BE2C (cell line): ENCODE measurements around the gene GTPBP8.

Experiments used
- DNase-seq: peaks from one replicate; pipeline ENCODE4 v3.0.0-alpha.2; 2020
- H3K27me3 ChIP-seq: fragments of 250-450 bp; sonication (Bioruptor Pico); 2 replicates; pipeline ENCODE4 v1.5.1; 2020; ENCODE audit warnings: mild to moderate bottlenecking
- H3K36me3 ChIP-seq: fragments of 250-450 bp; sonication (Bioruptor Pico); 2 replicates; pipeline ENCODE4 v1.5.1; 2020; ENCODE audit warnings: mild to moderate bottlenecking
- H3K4me1 ChIP-seq: fragments of 250-450 bp; sonication (Bioruptor Pico); 2 replicates; pipeline ENCODE4 v1.5.1; 2020
- H3K4me3 ChIP-seq: 2 replicates; pipeline ENCODE4 v1.5.1; 2011; ENCODE audit warnings: low read depth, low read length
- H3K9me3 ChIP-seq: fragments of 250-450 bp; sonication (Bioruptor Pico); 2 replicates; pipeline ENCODE4 v1.5.1; 2020
- CTCF ChIP-seq: IDR thresholded peaks from 2 replicates; pipeline ENCODE4 v1.5.1; 2012; ENCODE audit warnings: mild to moderate bottlenecking, low read depth, low read length

Gene GTPBP8

GRCh38 chr3:113018536-113019181, 27.9 kb downstream of the GTPBP8 start:
- 0 out of 2 replicates have a peak, but pooled peaks cover 4% of the 10 kb centered on the region for H3K4me1 ChIP-seq

GRCh38 chr3:113019182-113020137, 28.7 kb downstream of the GTPBP8 start:
- no peaks in the 10 kb centered on the region for H3K27me3 ChIP-seq
- H3K4me3 ChIP-seq, result peak overlapping the region; percentile 85
- DNase-seq, result peak; percentile 94
- TF ChIP-seq CTCF, result no peak
- H3K36me3 ChIP-seq, result peaks cover 16% of the 10 kb centered on the region
- H3K4me1 ChIP-seq, result 0 out of 2 replicates have a peak, but pooled peaks cover 4% of the 10 kb centered on the region
- H3K9me3 ChIP-seq, result no peaks in the 10 kb centered on the region

More at GRCh38 chr3:113018536-113019181, 27.9 kb downstream of the GTPBP8 start:
- H3K36me3 ChIP-seq, result peaks cover 16% of the 10 kb centered on the region
- DNase-seq, result no peak
- no peaks in the 10 kb centered on the region for H3K27me3 ChIP-seq
- no peaks in the 10 kb centered on the region for H3K9me3 ChIP-seq
- no peak for TF ChIP-seq CTCF
- peak overlapping the region; percentile 85 for H3K4me3 ChIP-seq

GRCh38 chr3:113021471-113021870, 30.7 kb downstream of the GTPBP8 start:
- Histone ChIP-seq H3K9me3 (no peaks in the 10 kb centered on the region), H3K36me3 (peaks cover 3% of the 10 kb centered on the region; the same call in 1 of the 2 replicates), H3K27me3 (no peaks in the 10 kb centered on the region), H3K4me1 (0 out of 2 replicates have a peak, but pooled peaks cover 4% of the 10 kb centered on the region), H3K4me3 (no peak overlapping the region)
- no peak for DNase-seq
- TF ChIP-seq CTCF, result no peak

GRCh38 chr3:113034011-113034410, 43.2 kb downstream of the GTPBP8 start:
- H3K27me3 ChIP-seq, result no peaks in the 10 kb centered on the region
- H3K4me3 ChIP-seq, result no peak overlapping the region
- no peaks in the 10 kb centered on the region for H3K4me1 ChIP-seq
- H3K9me3 ChIP-seq, result no peaks in the 10 kb centered on the region
- no peaks in the 10 kb centered on the region for H3K36me3 ChIP-seq
- TF ChIP-seq CTCF, result no peak
- no peak for DNase-seq

GRCh38 chr3:113035387-113035982, 44.7 kb downstream of the GTPBP8 start:
- Histone ChIP-seq H3K4me3 (no peak overlapping the region), H3K4me1 (no peaks in the 10 kb centered on the region), H3K36me3 (no peaks in the 10 kb centered on the region), H3K27me3 (no peaks in the 10 kb centered on the region), H3K9me3 (no peaks in the 10 kb centered on the region)
- peak; percentile 91 for TF ChIP-seq CTCF
- DNase-seq, result peak; percentile 62
